ENCODE results near the gene WDR62. TPM values are rescaled to one million over a fixed set of nuclear protein-coding genes. Genes with fewer than 3 reads are reported as not detected.

The WDR62 gene
- total RNA-seq, 4 donors from 2014 or later = 1.1 to 15.7 (median 2.9) TPM

- Histone ChIP-seq H3K9me3 (no peaks in the 10 kb centered on the region), H3K27ac (no peak overlapping the region), H3K36me3 (peaks cover 0 to 30% (median 0%) of the 10 kb centered on the region in 3 donors), H3K4me1 (no peaks in the 10 kb centered on the region), H3K27me3 (no peaks in the 10 kb centered on the region), H3K4me3 (no peak overlapping the region)
- no peak for TF ChIP-seq POLR2A (IDR thresholded peaks at IDR 0.05)
- no peak for TF ChIP-seq CTCF (IDR thresholded peaks at IDR 0.05)
- DNase-seq = no peak
These were observed 29.2 kb upstream of the WDR62 start for GRCh38 chr19:36025541-36025940.

- no peak overlapping the region for H3K4me3 ChIP-seq
- H3K27me3 ChIP-seq = no peaks in the 10 kb centered on the region
- TF ChIP-seq POLR2A (IDR thresholded peaks at IDR 0.05) (no peak), CTCF (IDR thresholded peaks at IDR 0.05) (no peak)
- H3K9me3 ChIP-seq = no peaks in the 10 kb centered on the region
- H3K27ac ChIP-seq = no peak overlapping the region
- no peak for DNase-seq
- peaks cover 0 to 25% (median 0%) of the 10 kb centered on the region in 3 donors for H3K36me3 ChIP-seq
- no peaks in the 10 kb centered on the region for H3K4me1 ChIP-seq
These were observed 28.4 kb upstream of the WDR62 start for GRCh38 chr19:36026091-36026876.

- H3K36me3 ChIP-seq = peaks cover 0 to 16% (median 0%) of the 10 kb centered on the region in 3 donors
- no peak for DNase-seq
These were observed 27.0 kb upstream of the WDR62 start for GRCh38 chr19:36027696-36028095.

GRCh38 chr19:36028313-36029041, 26.2 kb upstream of the WDR62 start:
- Histone ChIP-seq H3K27me3 (no peaks in the 10 kb centered on the region), H3K27ac (no peak overlapping the region), H3K9me3 (no peaks in the 10 kb centered on the region), H3K36me3 (peaks cover 0 to 14% (median 0%) of the 10 kb centered on the region in 3 donors), H3K4me1 (peaks cover 0 to 9% (median 2%) of the 10 kb centered on the region in 4 donors), H3K4me3 (no peak overlapping the region)
- DNase-seq = no peak
- TF ChIP-seq CTCF (IDR thresholded peaks at IDR 0.05) (no peak), POLR2A (IDR thresholded peaks at IDR 0.05) (no peak)

More at GRCh38 chr19:36027696-36028095, 27.0 kb upstream of the WDR62 start:
- no peaks in the 10 kb centered on the region for H3K27me3 ChIP-seq
- H3K4me1 ChIP-seq = peaks cover 0 to 4% (median 1%) of the 10 kb centered on the region in 4 donors
- no peak overlapping the region for H3K27ac ChIP-seq
- no peak for TF ChIP-seq POLR2A (IDR thresholded peaks at IDR 0.05)
- TF ChIP-seq CTCF (IDR thresholded peaks at IDR 0.05) = no peak
- no peak overlapping the region for H3K4me3 ChIP-seq
- no peaks in the 10 kb centered on the region for H3K9me3 ChIP-seq

GRCh38 chr19:36030264-36031148, 24.2 kb upstream of the WDR62 start:
- no peaks in the 10 kb centered on the region for H3K27me3 ChIP-seq

More at GRCh38 chr19:36030264-36031148, 24.2 kb upstream of the WDR62 start:
- no peak for DNase-seq
- no peak for TF ChIP-seq POLR2A (IDR thresholded peaks at IDR 0.05)
- peak in 1 of 6 experiments; percentile 9 for TF ChIP-seq CTCF (IDR thresholded peaks at IDR 0.05)
- Histone ChIP-seq H3K36me3 (peaks cover 0 to 8% (median 0%) of the 10 kb centered on the region in 3 donors), H3K4me1 (peaks cover 0 to 9% (median 2%) of the 10 kb centered on the region in 4 donors), H3K27ac (no peak overlapping the region), H3K4me3 (no peak overlapping the region), H3K9me3 (no peaks in the 10 kb centered on the region)

All from Peyer's patch (tissue), 4 donors.